ENCODE measurements around the gene ESR1.
A peak's percentile ranks its signal among the peaks of the same experiment; 100 is the strongest.
"Not testable (repeated sequence)": the region's sequence is repeated elsewhere in the genome, so short reads cannot be mapped to it uniquely, and the experiment has no call there.

ESR1 gene

DNA sequence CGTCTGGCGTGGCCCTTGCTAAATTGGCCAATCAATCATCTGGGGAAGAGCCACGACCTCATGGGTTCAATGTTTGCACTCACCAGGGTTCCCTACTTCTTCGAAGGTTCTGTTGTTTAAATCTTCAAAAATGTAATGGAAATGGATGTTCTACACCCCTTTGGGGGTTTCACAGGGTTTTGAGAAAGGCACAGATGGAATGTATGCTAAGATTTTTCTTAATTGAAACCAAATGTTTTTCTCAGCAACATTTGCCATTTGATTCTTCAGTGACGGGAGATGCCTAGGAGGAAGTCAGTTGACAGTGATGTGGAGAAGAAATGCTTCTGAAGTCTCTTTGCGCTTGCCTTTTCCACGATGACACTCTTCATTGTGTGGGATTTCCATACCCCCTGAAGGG, 312.3 kb downstream of the ESR1 start:
- ATAC-seq: no peak
- H3K36me3 Mint-ChIP-seq: peaks cover 40% of the 10 kb centered on the region
- H3K9me3 Mint-ChIP-seq: peaks cover 4% of the 10 kb centered on the region
- H3K27me3 Mint-ChIP-seq: no peaks in the 10 kb centered on the region
- no peak overlapping the region for H3K27ac Mint-ChIP-seq
- H3K4me1 Mint-ChIP-seq: peaks cover 9% of the 10 kb centered on the region
- H3K4me3 Mint-ChIP-seq: no peak overlapping the region

DNA sequence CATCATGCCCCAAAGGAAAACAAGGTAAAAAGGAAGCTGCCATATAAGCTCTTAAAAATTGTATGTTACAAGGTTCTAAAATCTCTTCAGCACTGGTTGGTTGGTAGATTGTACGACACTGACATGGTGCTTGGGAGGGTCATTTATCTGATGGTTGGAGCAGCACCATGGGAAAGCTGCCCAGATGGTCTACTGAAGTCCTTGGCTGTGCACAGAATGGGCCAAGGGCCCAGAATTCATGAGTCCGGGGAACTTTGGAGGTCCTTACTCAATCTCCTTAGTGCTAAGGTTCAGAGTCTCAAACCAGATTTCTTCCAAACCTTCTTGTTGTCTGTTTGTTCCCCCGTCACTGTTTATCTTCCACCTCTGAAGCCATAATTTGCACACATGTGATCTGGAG, 314.4 kb downstream of the ESR1 start:
- Mint-ChIP-seq H3K36me3 (peaks cover 40% of the 10 kb centered on the region), H3K9me3 (peaks cover 4% of the 10 kb centered on the region), H3K27ac (no peak overlapping the region), H3K4me1 (peaks cover 9% of the 10 kb centered on the region), H3K4me3 (no peak overlapping the region), H3K27me3 (no peaks in the 10 kb centered on the region)
- no peak for ATAC-seq

DNA sequence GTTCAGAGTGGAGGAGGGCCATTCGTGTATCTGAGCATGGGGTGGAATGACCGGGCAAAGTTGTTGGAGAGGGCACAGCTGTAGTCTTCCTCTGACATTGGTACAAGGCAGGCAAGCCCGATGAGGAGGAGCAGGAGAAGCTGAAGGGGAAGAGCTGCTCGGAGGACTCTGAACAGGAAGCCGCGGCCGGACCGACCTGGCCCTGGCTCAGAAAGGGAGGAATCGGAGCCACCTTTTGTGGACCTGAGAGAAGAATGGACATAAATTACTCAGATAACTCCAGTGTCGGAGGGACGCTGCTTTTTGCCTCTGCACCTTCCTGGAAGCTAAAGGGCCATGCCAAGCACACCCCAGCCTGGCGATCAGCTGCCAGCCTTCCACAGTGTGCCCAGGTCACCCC, 315.0 kb downstream of the ESR1 start:
- no peaks in the 10 kb centered on the region for H3K27me3 Mint-ChIP-seq
- H3K4me1 Mint-ChIP-seq: peaks cover 7% of the 10 kb centered on the region
- H3K36me3 Mint-ChIP-seq: peaks cover 40% of the 10 kb centered on the region
- H3K9me3 Mint-ChIP-seq: peaks cover 4% of the 10 kb centered on the region
- no peak overlapping the region for H3K27ac Mint-ChIP-seq
- no peak for ATAC-seq
- H3K4me3 Mint-ChIP-seq: no peak overlapping the region

DNA sequence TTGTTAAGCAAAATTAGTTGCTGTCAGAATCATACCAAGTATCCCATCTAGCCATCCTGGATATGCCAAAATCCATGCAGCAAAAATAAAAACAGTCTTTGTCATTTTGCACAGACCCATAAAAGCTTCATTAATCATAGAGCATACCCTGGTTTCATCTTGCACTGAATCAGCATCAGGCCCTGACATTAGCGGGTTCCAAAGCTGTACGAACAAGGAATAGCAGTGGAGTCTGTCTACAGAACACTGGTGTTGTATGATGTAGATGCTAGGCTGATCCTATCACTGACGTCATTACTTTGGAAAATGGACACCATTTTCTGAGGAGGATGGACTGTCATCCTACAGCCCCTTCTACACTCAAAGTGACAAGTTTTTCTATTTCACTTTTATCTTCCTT, 315.6 kb downstream of the ESR1 start:
- H3K4me1 Mint-ChIP-seq: peaks cover under 1% of the 10 kb centered on the region
- H3K27ac Mint-ChIP-seq: no peak overlapping the region
- H3K27me3 Mint-ChIP-seq: no peaks in the 10 kb centered on the region
- peaks cover 39% of the 10 kb centered on the region for H3K36me3 Mint-ChIP-seq
- H3K4me3 Mint-ChIP-seq: no peak overlapping the region
- H3K9me3 Mint-ChIP-seq: peaks cover 3% of the 10 kb centered on the region
- ATAC-seq: no peak

DNA sequence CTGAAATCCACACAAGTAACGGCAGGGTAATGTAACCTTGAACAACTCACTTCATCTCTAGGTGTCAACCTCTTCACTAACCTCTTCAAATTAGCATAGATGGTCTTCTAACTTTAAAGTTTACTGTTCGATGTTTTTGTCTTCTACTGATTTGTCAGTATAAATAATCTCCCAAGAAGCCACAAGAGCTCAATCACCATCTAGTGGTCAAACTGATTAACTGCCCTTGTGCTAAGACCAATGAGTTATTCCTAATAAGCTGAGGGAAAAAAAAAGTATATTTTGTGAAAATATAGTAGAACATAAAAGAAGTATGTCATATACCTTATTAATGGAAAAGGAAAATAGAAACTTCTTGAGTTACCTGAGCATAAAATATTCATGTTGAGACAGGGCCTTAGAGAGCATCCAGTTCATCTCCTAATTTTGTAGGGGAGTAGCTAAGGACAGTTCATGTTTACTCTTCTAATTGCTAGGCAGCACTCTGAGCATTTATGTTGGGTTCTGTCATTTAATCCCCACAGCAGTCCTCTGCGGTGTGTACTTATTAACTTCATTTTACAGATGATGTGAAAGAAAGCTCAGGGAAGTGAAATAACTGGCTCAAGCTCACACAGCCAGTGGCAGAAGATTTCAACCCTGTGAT, 317.1 kb downstream of the ESR1 start:
- Mint-ChIP-seq H3K36me3 (peaks cover 39% of the 10 kb centered on the region), H3K4me3 (no peak overlapping the region), H3K9me3 (no peaks in the 10 kb centered on the region), H3K4me1 (no peaks in the 10 kb centered on the region), H3K27me3 (no peaks in the 10 kb centered on the region), H3K27ac (no peak overlapping the region)
- no peak for ATAC-seq

DNA sequence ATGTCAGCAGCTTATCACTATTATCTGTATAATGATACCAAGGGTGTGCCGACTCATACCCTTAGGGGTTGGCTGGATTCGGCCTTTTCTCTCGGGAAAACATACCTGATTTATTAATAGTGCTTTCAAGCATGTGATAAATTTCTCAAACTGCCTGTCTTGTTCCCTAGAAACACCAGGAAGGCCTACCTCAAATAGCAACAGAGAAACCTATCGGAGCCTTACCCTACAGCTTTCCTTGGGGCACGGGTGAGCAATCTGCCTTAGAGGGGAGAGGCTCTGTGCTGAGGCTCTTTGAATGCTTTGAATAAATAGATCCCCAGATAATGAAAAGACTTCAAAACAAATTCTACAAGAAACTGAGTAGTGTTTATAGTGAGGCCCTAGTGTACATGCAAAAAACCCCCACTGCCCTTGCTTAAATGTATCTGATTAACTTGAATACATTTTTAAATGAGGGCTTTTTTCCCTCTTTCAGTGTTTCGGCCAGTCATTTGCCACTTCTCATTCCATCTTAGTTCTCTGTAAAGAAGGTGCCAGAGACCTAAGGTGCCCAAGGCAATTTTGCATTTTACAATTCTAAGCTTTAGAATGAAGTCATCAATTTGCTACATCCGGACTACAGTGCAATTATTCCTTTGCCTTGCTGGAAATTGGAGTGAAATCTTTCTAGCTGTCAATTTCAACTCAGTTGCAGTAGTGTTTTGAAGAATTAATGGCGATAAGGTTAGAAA, 320.1 kb downstream of the ESR1 start:
- peaks cover 41% of the 10 kb centered on the region for H3K36me3 Mint-ChIP-seq
- H3K4me1 Mint-ChIP-seq: no peaks in the 10 kb centered on the region

DNA sequence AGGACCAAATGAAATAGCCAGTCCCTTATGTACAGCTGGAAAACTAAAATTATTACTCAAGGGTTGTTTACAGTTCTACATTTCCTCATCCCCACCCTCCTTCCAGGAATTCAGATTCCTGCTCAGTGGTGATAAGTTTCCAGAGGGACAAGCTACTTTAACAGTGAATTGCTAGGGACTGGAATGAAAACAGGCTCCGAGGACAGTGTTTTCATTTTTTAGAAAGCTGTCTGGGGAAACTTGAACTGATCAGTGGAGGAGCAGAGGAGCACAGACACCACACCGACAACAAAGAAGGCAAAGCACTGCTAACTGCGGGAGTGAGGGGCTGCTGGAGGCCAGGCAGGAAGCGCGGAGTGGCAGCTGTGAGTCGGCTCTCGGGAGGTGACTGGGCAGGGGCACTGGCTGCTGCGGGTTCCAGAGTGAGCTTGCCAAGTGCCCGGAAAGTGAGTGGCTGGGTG, 322.2 kb downstream of the ESR1 start:
- Mint-ChIP-seq H3K36me3 (peaks cover 49% of the 10 kb centered on the region), H3K27ac (peak overlapping the region; percentile 3), H3K4me1 (no peaks in the 10 kb centered on the region), H3K27me3 (no peaks in the 10 kb centered on the region), H3K9me3 (no peaks in the 10 kb centered on the region), H3K4me3 (no peak overlapping the region)
- no peak for ATAC-seq

More for the DNA sequence above, 320.1 kb downstream of the ESR1 start:
- Mint-ChIP-seq H3K4me3 (no peak overlapping the region), H3K9me3 (no peaks in the 10 kb centered on the region), H3K27me3 (no peaks in the 10 kb centered on the region), H3K27ac (no peak overlapping the region)
- ATAC-seq: no peak

DNA sequence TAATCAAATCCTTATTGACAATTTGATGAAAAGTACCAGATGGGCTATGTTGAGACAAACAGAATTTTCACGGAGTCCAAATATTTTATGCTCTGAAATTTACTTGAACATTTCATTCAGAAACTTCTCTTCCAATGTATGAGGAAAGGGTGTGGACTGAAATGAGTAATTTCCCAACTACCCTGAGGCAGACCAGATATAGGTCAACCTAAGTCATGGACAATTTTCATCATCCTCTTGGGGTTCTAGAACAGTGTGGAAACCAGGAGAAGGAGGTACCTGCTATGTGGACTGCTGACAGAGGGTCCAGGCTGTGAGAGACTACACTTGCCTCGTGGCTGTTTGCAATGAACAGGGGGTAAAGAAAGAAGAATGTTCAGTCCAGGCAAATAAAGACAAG, 323.0 kb downstream of the ESR1 start:
- Mint-ChIP-seq H3K27ac (peak overlapping the region; percentile 3), H3K4me1 (no peaks in the 10 kb centered on the region), H3K4me3 (no peak overlapping the region), H3K9me3 (no peaks in the 10 kb centered on the region), H3K27me3 (no peaks in the 10 kb centered on the region), H3K36me3 (peaks cover 56% of the 10 kb centered on the region)
- ATAC-seq: no peak

DNA sequence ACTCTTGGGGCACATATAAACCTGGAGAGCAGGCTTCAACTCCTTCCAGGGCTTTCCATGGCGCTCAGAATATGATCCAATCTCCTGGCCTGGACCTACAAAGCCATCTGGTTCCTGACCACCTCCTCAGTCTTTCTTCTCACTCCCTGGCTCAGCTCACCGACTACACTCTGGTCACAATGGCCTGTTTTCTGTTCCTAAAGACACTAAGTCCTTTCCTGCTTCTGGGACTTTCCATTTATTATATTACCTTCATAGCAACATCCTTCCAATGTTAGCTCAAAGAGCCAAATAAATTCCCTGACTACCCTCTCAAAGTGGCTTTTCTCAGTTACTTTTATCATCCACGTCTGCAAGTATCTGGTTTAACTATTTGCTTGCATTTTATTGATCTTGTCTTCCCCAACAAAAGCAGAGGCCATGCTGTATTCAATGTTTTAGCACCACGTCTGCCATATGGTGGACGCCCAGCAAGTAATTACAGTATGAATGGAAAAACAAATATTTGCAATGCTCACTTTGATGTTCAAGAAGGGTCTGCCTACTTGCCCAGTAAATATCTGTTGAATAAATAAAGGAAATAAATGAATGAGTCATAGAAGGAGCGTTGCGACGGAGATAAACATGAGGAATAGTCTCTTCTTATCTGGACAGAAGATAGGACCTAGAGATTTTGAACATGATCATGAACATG, 328.4 kb downstream of the ESR1 start:
- H3K36me3 Mint-ChIP-seq: peaks cover 72% of the 10 kb centered on the region
- no peak overlapping the region for H3K27ac Mint-ChIP-seq
- no peaks in the 10 kb centered on the region for H3K9me3 Mint-ChIP-seq
- no peak for ATAC-seq
- H3K27me3 Mint-ChIP-seq: no peaks in the 10 kb centered on the region
- H3K4me3 Mint-ChIP-seq: no peak overlapping the region
- H3K4me1 Mint-ChIP-seq: no peaks in the 10 kb centered on the region

DNA sequence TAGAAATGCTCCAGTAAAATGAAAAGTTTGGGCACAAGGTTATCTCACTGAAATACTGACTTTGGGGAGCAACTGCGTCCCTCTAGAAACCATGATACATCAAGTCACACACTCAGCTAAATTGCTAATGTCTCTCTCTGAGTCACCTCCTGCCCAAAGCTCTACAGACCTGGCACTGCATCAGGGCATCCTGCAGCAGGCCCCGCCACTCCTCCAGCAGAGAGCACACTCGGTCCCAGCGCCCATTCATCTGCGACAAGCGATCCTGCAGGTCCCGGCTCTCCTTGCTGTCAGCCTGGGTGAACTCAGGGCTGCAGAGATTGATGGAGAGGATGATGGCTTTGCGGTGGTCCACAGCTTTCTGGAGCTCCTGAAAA, 329.0 kb downstream of the ESR1 start:
- no peaks in the 10 kb centered on the region for H3K27me3 Mint-ChIP-seq
- peaks cover 73% of the 10 kb centered on the region for H3K36me3 Mint-ChIP-seq
- no peaks in the 10 kb centered on the region for H3K4me1 Mint-ChIP-seq
- ATAC-seq: no peak
- no peaks in the 10 kb centered on the region for H3K9me3 Mint-ChIP-seq
- no peak overlapping the region for H3K4me3 Mint-ChIP-seq
- no peak overlapping the region for H3K27ac Mint-ChIP-seq

DNA sequence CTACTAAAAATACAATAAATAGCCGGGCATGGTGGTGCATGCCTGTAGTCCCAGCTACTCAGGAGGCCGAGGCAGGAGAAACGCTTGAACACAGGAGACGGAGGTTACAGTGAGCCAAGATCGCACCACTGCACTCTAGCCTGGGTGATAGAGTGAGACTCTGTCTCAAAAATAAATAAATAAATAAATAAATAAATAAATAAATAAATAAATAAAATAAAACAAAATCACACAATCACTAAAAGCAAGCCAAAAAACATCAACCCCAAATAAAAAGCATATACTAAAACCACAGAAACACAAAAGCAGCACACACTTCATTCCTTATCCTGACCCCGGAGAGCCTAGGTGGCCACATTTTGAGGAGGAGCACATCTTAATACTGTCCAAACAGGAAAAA, 330.9 kb downstream of the ESR1 start:
- H3K4me3 Mint-ChIP-seq, H3K27ac Mint-ChIP-seq, H3K9me3 Mint-ChIP-seq, H3K4me1 Mint-ChIP-seq, ATAC-seq, H3K27me3 Mint-ChIP-seq: not testable (repeated sequence)
- H3K36me3 Mint-ChIP-seq: peaks cover 62% of the 10 kb centered on the region

DNA sequence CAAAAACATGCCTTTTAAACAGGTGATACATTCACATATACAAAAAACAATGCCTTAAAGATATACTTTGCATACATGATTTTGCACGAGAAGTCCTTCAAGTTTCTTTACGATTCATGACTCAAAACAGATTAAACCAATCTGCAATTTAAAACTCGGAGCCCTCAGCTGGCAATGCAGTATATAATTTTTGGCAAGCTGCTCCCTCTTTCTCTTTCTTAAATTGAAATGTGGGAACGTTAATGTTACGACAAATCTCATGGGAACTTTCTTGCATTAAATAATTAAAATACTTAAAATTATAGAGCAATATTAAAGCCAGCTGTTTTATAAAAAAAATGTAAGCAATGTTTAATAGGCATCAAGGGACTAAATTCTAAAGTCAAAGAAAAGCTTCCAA, 334.6 kb downstream of the ESR1 start:
- H3K27me3 Mint-ChIP-seq: no peaks in the 10 kb centered on the region
- H3K9me3 Mint-ChIP-seq: no peaks in the 10 kb centered on the region
- H3K4me1 Mint-ChIP-seq: peaks cover 6% of the 10 kb centered on the region
- no peak overlapping the region for H3K4me3 Mint-ChIP-seq
- no peak for ATAC-seq
- H3K27ac Mint-ChIP-seq: no peak overlapping the region
- H3K36me3 Mint-ChIP-seq: peaks cover 55% of the 10 kb centered on the region

DNA sequence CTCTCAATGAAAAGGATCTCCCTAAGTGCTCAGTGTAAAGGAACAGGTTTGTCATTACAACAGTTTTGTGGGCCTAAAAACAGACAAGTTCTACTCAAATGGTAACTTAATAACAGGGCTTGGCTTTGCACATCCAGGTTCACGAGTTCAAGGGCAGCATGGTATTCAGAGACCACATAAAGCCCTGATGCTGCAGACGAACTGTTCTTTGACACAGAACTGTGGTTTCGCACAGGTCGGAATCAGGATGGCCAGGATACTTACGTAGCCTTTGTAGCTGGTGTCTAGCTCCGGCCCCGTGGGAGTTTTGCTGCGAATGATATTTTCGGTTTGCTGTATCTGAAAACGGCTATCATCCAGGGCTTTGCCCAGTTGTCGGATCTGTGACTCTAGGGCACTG, 335.9 kb downstream of the ESR1 start:
- Mint-ChIP-seq H3K27ac (no peak overlapping the region), H3K4me1 (peaks cover 6% of the 10 kb centered on the region), H3K9me3 (no peaks in the 10 kb centered on the region), H3K27me3 (no peaks in the 10 kb centered on the region), H3K36me3 (peaks cover 60% of the 10 kb centered on the region), H3K4me3 (no peak overlapping the region)
- ATAC-seq: no peak

DNA sequence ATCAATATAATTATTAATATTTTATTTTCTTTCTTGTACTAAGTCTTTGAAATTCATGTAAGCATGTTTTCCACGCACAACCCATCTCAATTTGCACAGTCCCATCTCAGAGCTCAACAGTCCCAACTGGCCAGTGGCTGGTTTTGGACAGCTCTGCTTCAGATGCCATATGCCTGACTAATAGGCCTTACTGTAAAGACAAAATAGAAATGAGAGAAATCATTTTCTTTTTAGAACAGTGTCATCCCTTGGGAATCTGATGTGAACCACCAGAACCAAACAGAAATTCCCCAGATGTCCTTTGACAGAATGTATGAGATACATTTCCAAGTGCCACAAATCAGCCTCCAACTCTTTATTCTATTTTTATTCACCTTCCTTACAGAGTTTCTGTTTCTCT, 338.9 kb downstream of the ESR1 start:
- no peak overlapping the region for H3K27ac Mint-ChIP-seq
- H3K4me1 Mint-ChIP-seq: peaks cover 6% of the 10 kb centered on the region
- H3K9me3 Mint-ChIP-seq: no peaks in the 10 kb centered on the region
- no peaks in the 10 kb centered on the region for H3K27me3 Mint-ChIP-seq
- no peak for ATAC-seq
- no peak overlapping the region for H3K4me3 Mint-ChIP-seq
- peaks cover 60% of the 10 kb centered on the region for H3K36me3 Mint-ChIP-seq

DNA sequence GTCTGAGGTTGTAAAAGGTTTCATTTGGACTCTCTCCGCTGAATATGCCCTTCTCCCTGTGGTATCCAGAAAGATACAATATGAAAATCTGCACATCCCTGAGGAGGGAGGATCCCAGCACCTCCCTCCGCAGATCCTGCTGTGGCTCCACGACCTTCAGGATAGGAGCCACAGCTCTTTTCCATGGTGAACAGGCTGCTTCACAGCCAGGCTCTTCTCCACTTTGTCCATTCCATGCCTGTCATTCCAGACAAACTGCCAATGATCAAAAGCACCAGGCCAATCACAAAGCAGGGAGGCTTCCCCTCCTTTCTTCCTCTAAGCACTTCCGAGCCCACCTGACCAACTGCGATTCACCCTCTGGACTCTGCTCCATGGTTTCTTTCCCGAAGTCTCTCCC, 339.8 kb downstream of the ESR1 start:
- no peak overlapping the region for H3K27ac Mint-ChIP-seq
- no peaks in the 10 kb centered on the region for H3K9me3 Mint-ChIP-seq
- H3K36me3 Mint-ChIP-seq: peaks cover 68% of the 10 kb centered on the region
- ATAC-seq: no peak
- H3K4me3 Mint-ChIP-seq: no peak overlapping the region
- peaks cover 6% of the 10 kb centered on the region for H3K4me1 Mint-ChIP-seq
- H3K27me3 Mint-ChIP-seq: no peaks in the 10 kb centered on the region

DNA sequence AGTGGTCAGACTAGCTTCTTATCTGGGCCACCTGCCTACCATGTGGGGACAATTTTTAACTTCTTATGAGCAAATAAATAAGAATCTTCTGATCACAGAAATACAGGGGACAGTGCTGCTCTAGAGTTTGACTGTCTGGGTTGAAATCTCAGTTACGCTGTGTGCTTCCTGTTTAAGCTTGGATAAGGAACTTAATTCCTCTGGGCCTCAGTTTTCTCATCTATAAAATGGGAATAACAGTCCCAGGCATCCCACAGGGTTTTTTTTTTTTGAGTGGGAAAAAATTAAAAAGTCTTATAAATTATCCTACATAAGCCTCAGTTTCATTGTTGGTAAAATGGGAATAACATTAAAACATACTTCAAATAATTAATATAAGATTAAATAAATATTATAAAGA, 340.9 kb downstream of the ESR1 start:
- Mint-ChIP-seq H3K9me3 (no peaks in the 10 kb centered on the region), H3K36me3 (peaks cover 69% of the 10 kb centered on the region), H3K4me1 (peaks cover 6% of the 10 kb centered on the region), H3K27ac (no peak overlapping the region), H3K4me3 (no peak overlapping the region), H3K27me3 (no peaks in the 10 kb centered on the region)
- no peak for ATAC-seq
